Activated T-cell treated with anti-CD3 and anti-CD28 coated beads, Interleukin-2, amount 50 U/mL, for 72 hours (primary cell): ENCODE data around the gene TIMM23. TPM values are rescaled to one million over a fixed set of nuclear protein-coding genes. Genes with fewer than 3 reads are reported as not detected.

Experiments used
- ATAC-seq, 2 donors: fragments of 150-1000 bp; cut with Tn5 transposase; replicated peaks in 1 of 2; 2 replicates each; pipeline ENCODE4 v1.10.0; 2021; ENCODE audit warnings: moderate library complexity in 2 of 2, mild to moderate bottlenecking in 1 of 2
- DNase-seq, 2 donors: peaks; one replicate each; pipeline ENCODE4 v3.0.0; 2021 to 2022; ENCODE audit warnings: mixed read lengths in 1 of 2
- H3K27ac Mint-ChIP-seq: one replicate; pipeline ENCODE4 v1.8.0; 2022; ENCODE audit warnings: mild to moderate bottlenecking, moderate library complexity, mixed read lengths
- H3K27me3 Mint-ChIP-seq: one replicate; pipeline ENCODE4 v1.8.0; 2022; ENCODE audit warnings: low read depth, mixed read lengths
- H3K36me3 Mint-ChIP-seq, 2 donors: one replicate each; pipeline ENCODE4 v1.8.0; 2022; ENCODE audit warnings: mixed read lengths in 2 of 2, mild to moderate bottlenecking in 1 of 2; ENCODE audit not compliant: insufficient read depth in 2 of 2
- H3K4me1 Mint-ChIP-seq: one replicate; pipeline ENCODE4 v1.8.0; 2022; ENCODE audit warnings: low read depth, mixed read lengths
- H3K4me3 Mint-ChIP-seq, 2 donors: one replicate each; pipeline ENCODE4 v1.8.0; 2022; ENCODE audit warnings: mild to moderate bottlenecking in 2 of 2, mixed read lengths in 2 of 2, moderate library complexity in 2 of 2
- H3K9me3 Mint-ChIP-seq, 2 donors: one replicate each; pipeline ENCODE4 v1.8.0; 2022; ENCODE audit warnings: mixed read lengths in 2 of 2
- total RNA-seq, 2 donors: library from RNA; stranded (reverse); gene quantifications; one replicate each; pipeline ENCODE4 v1.2.3, GENCODE V29; 2022

Gene TIMM23
- total RNA-seq, 2 donors from 2014 or later = 32.8 to 35.4 TPM

GRCh38 chr10:46018453-46019176 lies 46.3 kb downstream of the TIMM23 start:
- Mint-ChIP-seq H3K27ac (peak overlapping the region; percentile 94), H3K27me3 (no peaks in the 10 kb centered on the region), H3K4me3 (no peak overlapping the region), H3K4me1 (peaks cover 69% of the 10 kb centered on the region), H3K36me3 (peaks cover 3 to 15% of the 10 kb centered on the region in 2 donors), H3K9me3 (no peaks in the 10 kb centered on the region)
- ATAC-seq (no peak), DNase-seq (no peak)

GRCh38 chr10:46019177-46019528 lies 46.9 kb downstream of the TIMM23 start:
- no peak overlapping the region for H3K4me3 Mint-ChIP-seq
- no peak overlapping the region for H3K27ac Mint-ChIP-seq
- H3K9me3 Mint-ChIP-seq = no peaks in the 10 kb centered on the region
- no peaks in the 10 kb centered on the region for H3K27me3 Mint-ChIP-seq
- ATAC-seq = no peak
- no peak for DNase-seq
- H3K4me1 Mint-ChIP-seq = peaks cover 75% of the 10 kb centered on the region
- H3K36me3 Mint-ChIP-seq = peaks cover 3 to 12% of the 10 kb centered on the region in 2 donors

GRCh38 chr10:46019569-46020343 lies 47.5 kb downstream of the TIMM23 start:
- peak in 1 of 2 donors; percentile 7 for DNase-seq
- Mint-ChIP-seq H3K27me3 (no peaks in the 10 kb centered on the region), H3K9me3 (no peaks in the 10 kb centered on the region), H3K36me3 (peaks cover 3 to 6% of the 10 kb centered on the region in 2 donors), H3K4me1 (peaks cover 76% of the 10 kb centered on the region), H3K4me3 (peak overlapping the region; percentile 31 to 50), H3K27ac (peak overlapping the region; percentile 43)
- no peak for ATAC-seq

GRCh38 chr10:46020344-46020657 lies 48.0 kb downstream of the TIMM23 start:
- Mint-ChIP-seq H3K4me3 (no peak overlapping the region), H3K27me3 (no peaks in the 10 kb centered on the region), H3K27ac (peak overlapping the region; percentile 43), H3K9me3 (no peaks in the 10 kb centered on the region), H3K36me3 (peaks cover 0 to 4% of the 10 kb centered on the region in 2 donors), H3K4me1 (peaks cover 75% of the 10 kb centered on the region)
- DNase-seq (no peak), ATAC-seq (no peak)

- Mint-ChIP-seq H3K27me3 (no peaks in the 10 kb centered on the region), H3K9me3 (no peaks in the 10 kb centered on the region), H3K4me3 (peak overlapping the region; percentile 87 to 89), H3K36me3 (peaks cover 0 to 4% of the 10 kb centered on the region in 2 donors), H3K27ac (peak overlapping the region; percentile 96), H3K4me1 (peaks cover 89% of the 10 kb centered on the region)
- peak; percentile 87 to 91 for DNase-seq
- ATAC-seq = peak; percentile 96 to 97
Measured at GRCh38 chr10:46022978-46023702, 50.9 kb downstream of the TIMM23 start.

GRCh38 chr10:46024948-46025347 lies 52.7 kb downstream of the TIMM23 start:
- Mint-ChIP-seq H3K27me3 (no peaks in the 10 kb centered on the region), H3K4me3 (no peak overlapping the region), H3K9me3 (no peaks in the 10 kb centered on the region), H3K36me3 (peaks cover 0 to 6% of the 10 kb centered on the region in 2 donors), H3K27ac (no peak overlapping the region), H3K4me1 (peaks cover 91% of the 10 kb centered on the region)
- ATAC-seq (no peak), DNase-seq (no peak)

- no peaks in the 10 kb centered on the region for H3K27me3 Mint-ChIP-seq
- H3K4me3 Mint-ChIP-seq = no peak overlapping the region
- ATAC-seq (no peak), DNase-seq (no peak)
- peaks cover 0 to 6% of the 10 kb centered on the region in 2 donors for H3K36me3 Mint-ChIP-seq
- peak overlapping the region; percentile 35 for H3K27ac Mint-ChIP-seq
- no peaks in the 10 kb centered on the region for H3K9me3 Mint-ChIP-seq
- H3K4me1 Mint-ChIP-seq = peaks cover 90% of the 10 kb centered on the region
Measured at GRCh38 chr10:46025406-46025805, 53.1 kb downstream of the TIMM23 start.

- H3K36me3 Mint-ChIP-seq = peaks cover 0 to 6% of the 10 kb centered on the region in 2 donors
- DNase-seq (no peak), ATAC-seq (no peak)
- H3K4me3 Mint-ChIP-seq = no peak overlapping the region
- no peaks in the 10 kb centered on the region for H3K27me3 Mint-ChIP-seq
- H3K27ac Mint-ChIP-seq = no peak overlapping the region
- no peaks in the 10 kb centered on the region for H3K9me3 Mint-ChIP-seq
- peaks cover 89% of the 10 kb centered on the region for H3K4me1 Mint-ChIP-seq
Measured at GRCh38 chr10:46026106-46026505, 53.8 kb downstream of the TIMM23 start.

- no peaks in the 10 kb centered on the region for H3K27me3 Mint-ChIP-seq
- peak overlapping the region; percentile 94 to 97 for H3K4me3 Mint-ChIP-seq
- H3K9me3 Mint-ChIP-seq = no peaks in the 10 kb centered on the region
- H3K4me1 Mint-ChIP-seq = peaks cover 64% of the 10 kb centered on the region
- peak; percentile 22 to 42 for DNase-seq
- peak overlapping the region; percentile 98 for H3K27ac Mint-ChIP-seq
- peaks cover 0 to 6% of the 10 kb centered on the region in 2 donors for H3K36me3 Mint-ChIP-seq
- ATAC-seq = peak; percentile 20 to 27
Measured at GRCh38 chr10:46028584-46029460, 56.5 kb downstream of the TIMM23 start.

- ATAC-seq (no peak), DNase-seq (no peak)
- Mint-ChIP-seq H3K36me3 (peaks cover 0 to 6% of the 10 kb centered on the region in 2 donors), H3K27me3 (no peaks in the 10 kb centered on the region), H3K27ac (peak overlapping the region; percentile 98), H3K4me1 (peaks cover 56% of the 10 kb centered on the region), H3K9me3 (no peaks in the 10 kb centered on the region), H3K4me3 (peak overlapping the region; percentile 94 to 97)
Measured at GRCh38 chr10:46029461-46030030, 57.3 kb downstream of the TIMM23 start.

GRCh38 chr10:46030091-46030937 lies 58.0 kb downstream of the TIMM23 start, which contains the start of gene NCOA4:
TSS of gene NCOA4 (minus strand) at chr10:46030623. CDS start at chr10:46016680, 13,943 bp downstream.
- peak within 1 kb of the TSS; percentile 94 to 97 for H3K4me3 Mint-ChIP-seq
- H3K9me3 Mint-ChIP-seq = no peaks in the 10 kb centered on the region
- peaks cover 51% of the 10 kb centered on the region for H3K4me1 Mint-ChIP-seq
- H3K27me3 Mint-ChIP-seq = no peaks in the 10 kb centered on the region
- H3K27ac Mint-ChIP-seq = peak within 1 kb of the TSS; percentile 98
- peak; percentile 96 to 97 for DNase-seq
- ATAC-seq = peak; percentile 98
- H3K36me3 Mint-ChIP-seq = peaks cover 0 to 6% of the 10 kb centered on the region in 2 donors
